ENCODE data around the gene TNPO1. TPM values are rescaled to one million over a fixed set of nuclear protein-coding genes. Genes with fewer than 3 reads are reported as not detected.
A peak's percentile ranks its signal among the peaks of the same experiment; 100 is the strongest.

The TNPO1 gene
- total and polyA plus RNA-seq, 2 of the 13 experiments (the other 11 are each of a cell fraction or from before 2014, with no cell fraction given): 26.7 to 123 TPM

DNA sequence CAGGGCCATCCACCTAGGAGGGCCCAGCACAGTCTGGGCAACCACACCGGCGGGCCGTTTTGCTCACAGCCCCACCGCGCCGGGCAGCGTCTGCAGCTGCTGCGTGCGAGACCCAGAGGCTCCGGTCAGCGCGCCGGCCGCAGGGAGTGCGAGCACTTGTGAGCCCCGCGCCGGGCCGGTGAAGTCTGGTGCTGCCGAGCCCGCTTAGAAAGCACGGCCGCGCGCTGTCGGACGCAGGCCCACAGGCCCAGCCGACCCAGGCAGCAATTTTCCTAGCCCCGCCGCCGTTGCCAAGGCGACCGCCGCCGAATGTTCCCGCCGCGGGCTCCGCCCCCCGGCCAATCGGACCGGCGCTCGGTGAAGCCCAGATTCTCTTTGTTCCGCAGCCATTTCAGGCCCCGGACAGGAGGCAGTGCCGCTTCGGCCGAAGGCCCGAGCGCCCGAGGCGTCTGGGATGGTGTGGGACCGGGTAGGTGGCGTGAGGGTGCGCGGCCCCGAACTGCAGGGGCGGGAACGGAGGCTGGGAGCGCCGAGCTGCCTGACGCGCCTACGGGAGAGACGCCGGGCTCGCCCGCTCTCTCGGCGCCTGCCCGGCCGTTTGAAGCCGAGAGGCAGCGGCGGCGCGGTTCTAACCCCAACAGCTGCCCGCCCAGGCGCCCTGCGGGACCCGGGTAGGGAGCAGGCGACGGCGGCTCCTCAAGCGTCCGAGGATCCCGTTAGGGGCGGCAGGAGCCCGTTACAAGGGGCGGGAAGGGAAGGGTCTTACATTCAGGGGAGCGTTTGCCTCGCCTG is at the start of gene TNPO1 (continued):
- TF ChIP-seq, protein P1, sequence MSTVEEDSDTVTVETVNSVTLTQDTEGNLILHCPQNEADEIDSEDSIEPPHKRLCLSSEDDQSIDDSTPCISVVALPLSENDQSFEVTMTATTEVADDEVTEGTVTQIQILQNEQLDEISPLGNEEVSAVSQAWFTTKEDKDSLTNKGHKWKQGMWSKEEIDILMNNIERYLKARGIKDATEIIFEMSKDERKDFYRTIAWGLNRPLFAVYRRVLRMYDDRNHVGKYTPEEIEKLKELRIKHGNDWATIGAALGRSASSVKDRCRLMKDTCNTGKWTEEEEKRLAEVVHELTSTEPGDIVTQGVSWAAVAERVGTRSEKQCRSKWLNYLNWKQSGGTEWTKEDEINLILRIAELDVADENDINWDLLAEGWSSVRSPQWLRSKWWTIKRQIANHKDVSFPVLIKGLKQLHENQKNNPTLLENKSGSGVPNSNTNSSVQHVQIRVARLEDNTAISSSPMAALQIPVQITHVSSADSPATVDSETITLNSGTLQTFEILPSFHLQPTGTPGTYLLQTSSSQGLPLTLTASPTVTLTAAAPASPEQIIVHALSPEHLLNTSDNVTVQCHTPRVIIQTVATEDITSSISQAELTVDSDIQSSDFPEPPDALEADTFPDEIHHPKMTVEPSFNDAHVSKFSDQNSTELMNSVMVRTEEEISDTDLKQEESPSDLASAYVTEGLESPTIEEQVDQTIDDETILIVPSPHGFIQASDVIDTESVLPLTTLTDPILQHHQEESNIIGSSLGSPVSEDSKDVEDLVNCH (CRISPR knock-in tag; IDR thresholded peaks at IDR 0.05): no peak
- no peak for TF ChIP-seq TBL1XR1 (IDR thresholded peaks at IDR 0.05; ENCODE audit: borderline replicate concordance, low read length, partially characterized antibody)
- TF ChIP-seq, protein P2, sequence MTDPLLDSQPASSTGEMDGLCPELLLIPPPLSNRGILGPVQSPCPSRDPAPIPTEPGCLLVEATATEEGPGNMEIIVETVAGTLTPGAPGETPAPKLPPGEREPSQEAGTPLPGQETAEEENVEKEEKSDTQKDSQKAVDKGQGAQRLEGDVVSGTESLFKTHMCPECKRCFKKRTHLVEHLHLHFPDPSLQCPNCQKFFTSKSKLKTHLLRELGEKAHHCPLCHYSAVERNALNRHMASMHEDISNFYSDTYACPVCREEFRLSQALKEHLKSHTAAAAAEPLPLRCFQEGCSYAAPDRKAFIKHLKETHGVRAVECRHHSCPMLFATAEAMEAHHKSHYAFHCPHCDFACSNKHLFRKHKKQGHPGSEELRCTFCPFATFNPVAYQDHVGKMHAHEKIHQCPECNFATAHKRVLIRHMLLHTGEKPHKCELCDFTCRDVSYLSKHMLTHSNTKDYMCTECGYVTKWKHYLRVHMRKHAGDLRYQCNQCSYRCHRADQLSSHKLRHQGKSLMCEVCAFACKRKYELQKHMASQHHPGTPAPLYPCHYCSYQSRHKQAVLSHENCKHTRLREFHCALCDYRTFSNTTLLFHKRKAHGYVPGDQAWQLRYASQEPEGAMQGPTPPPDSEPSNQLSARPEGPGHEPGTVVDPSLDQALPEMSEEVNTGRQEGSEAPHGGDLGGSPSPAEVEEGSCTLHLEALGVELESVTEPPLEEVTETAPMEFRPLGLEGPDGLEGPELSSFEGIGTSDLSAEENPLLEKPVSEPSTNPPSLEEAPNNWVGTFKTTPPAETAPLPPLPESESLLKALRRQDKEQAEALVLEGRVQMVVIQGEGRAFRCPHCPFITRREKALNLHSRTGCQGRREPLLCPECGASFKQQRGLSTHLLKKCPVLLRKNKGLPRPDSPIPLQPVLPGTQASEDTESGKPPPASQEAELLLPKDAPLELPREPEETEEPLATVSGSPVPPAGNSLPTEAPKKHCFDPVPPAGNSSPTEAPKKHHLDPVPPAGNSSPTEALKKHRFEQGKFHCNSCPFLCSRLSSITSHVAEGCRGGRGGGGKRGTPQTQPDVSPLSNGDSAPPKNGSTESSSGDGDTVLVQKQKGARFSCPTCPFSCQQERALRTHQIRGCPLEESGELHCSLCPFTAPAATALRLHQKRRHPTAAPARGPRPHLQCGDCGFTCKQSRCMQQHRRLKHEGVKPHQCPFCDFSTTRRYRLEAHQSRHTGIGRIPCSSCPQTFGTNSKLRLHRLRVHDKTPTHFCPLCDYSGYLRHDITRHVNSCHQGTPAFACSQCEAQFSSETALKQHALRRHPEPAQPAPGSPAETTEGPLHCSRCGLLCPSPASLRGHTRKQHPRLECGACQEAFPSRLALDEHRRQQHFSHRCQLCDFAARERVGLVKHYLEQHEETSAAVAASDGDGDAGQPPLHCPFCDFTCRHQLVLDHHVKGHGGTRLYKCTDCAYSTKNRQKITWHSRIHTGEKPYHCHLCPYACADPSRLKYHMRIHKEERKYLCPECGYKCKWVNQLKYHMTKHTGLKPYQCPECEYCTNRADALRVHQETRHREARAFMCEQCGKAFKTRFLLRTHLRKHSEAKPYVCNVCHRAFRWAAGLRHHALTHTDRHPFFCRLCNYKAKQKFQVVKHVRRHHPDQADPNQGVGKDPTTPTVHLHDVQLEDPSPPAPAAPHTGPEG (CRISPR knock-in tag; IDR thresholded peaks at IDR 0.05): peak; percentile 63; the same call in 1 of the 2 replicates
- TF ChIP-seq FOXP1 (IDR thresholded peaks at IDR 0.05): no peak
- no peak for TF ChIP-seq FOXP1 (CRISPR knock-in tag; IDR thresholded peaks at IDR 0.05)
- peak; percentile 79 for TF ChIP-seq DR1 (CRISPR knock-in tag; IDR thresholded peaks at IDR 0.05)
- peak; percentile 79; the same call in 1 of the 2 replicates for TF ChIP-seq KMT2A (CRISPR knock-in tag; IDR thresholded peaks at IDR 0.05)
- no peak for TF ChIP-seq ZNF274 (CRISPR knock-in tag; IDR thresholded peaks at IDR 0.05)
- TF ChIP-seq, protein P3, sequence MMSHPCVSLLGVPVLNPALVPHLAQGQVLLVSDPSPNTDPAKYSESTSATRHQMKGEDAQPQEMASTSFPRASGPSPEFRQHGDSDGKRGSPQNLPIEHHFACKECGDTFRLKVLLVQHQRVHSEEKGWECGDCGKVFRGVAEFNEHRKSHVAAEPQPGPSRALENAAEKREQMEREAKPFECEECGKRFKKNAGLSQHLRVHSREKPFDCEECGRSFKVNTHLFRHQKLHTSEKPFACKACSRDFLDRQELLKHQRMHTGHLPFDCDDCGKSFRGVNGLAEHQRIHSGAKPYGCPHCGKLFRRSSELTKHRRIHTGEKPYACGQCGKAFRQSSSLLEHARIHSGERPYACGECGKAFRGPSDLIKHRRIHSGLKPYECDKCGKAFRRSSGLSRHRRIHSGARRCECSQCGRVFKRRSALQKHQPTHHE (CRISPR knock-in tag; IDR thresholded peaks at IDR 0.05; ENCODE audit: borderline replicate concordance): no peak; the same call in 1 of the 2 replicates
- TF ChIP-seq KAT7 (CRISPR knock-in tag; IDR thresholded peaks at IDR 0.05; ENCODE audit: borderline replicate concordance): peak; percentile 78; the same call in 1 of the 2 replicates
- no peak for TF ChIP-seq NCOR1 (IDR thresholded peaks at IDR 0.05; ENCODE audit: borderline replicate concordance, low read length)
- TF ChIP-seq, protein P4, sequence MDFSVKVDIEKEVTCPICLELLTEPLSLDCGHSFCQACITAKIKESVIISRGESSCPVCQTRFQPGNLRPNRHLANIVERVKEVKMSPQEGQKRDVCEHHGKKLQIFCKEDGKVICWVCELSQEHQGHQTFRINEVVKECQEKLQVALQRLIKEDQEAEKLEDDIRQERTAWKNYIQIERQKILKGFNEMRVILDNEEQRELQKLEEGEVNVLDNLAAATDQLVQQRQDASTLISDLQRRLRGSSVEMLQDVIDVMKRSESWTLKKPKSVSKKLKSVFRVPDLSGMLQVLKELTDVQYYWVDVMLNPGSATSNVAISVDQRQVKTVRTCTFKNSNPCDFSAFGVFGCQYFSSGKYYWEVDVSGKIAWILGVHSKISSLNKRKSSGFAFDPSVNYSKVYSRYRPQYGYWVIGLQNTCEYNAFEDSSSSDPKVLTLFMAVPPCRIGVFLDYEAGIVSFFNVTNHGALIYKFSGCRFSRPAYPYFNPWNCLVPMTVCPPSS (IDR thresholded peaks at IDR 0.05): no peak
- no peak; the same call in 1 of the 2 replicates for TF ChIP-seq ZSCAN20 (CRISPR knock-in tag; IDR thresholded peaks at IDR 0.05; ENCODE audit: borderline replicate concordance)
- TF ChIP-seq ARNT (IDR thresholded peaks at IDR 0.05): no peak
- TF ChIP-seq AGO1 (IDR thresholded peaks at IDR 0.05; ENCODE audit: low read depth, low read length, poor library complexity, severe bottlenecking): peak; percentile 23
- peak; percentile 15; the same call in 1 of the 2 replicates for TF ChIP-seq ZNF224 (CRISPR knock-in tag; IDR thresholded peaks at IDR 0.05)
- peak; percentile 62 for TF ChIP-seq MTF2 (CRISPR knock-in tag; IDR thresholded peaks at IDR 0.05; ENCODE audit: borderline replicate concordance)
- TF ChIP-seq ZKSCAN8 (CRISPR knock-in tag; IDR thresholded peaks at IDR 0.05; ENCODE audit: borderline replicate concordance): no peak
- TF ChIP-seq ZNF460 (CRISPR knock-in tag; IDR thresholded peaks at IDR 0.05; ENCODE audit: borderline replicate concordance): no peak
